COLO668 (cell line): Measurements from ENCODE around the gene FBRSL1.

Source experiments
- DNase-seq: peaks from one replicate; lab custom pipeline; 2025; ENCODE audit not compliant: unreplicated experiment; lab: John Stamatoyannopoulos, UW

Gene FBRSL1

GRCh38 chr12:132495629-132496357, 5.8 kb downstream of the FBRSL1 start:
- DNase-seq = no peak

DNA sequence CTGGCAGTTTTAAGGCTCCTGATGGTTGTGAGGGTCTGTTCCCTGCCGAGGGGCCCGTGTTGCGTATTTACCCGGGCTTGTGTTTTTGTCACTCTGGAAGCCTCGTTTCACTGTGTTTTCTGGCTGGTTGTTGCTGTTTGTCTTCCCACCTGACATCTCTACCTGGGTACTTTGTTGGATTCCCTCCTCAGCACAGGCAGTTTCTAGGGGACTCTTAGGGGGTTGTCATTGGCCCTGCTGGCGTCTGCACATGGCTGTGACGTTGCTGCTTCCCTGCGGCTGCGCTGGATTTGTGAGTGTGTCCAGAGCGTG, 6.4 kb downstream of the FBRSL1 start:
- no peak for DNase-seq

DNA sequence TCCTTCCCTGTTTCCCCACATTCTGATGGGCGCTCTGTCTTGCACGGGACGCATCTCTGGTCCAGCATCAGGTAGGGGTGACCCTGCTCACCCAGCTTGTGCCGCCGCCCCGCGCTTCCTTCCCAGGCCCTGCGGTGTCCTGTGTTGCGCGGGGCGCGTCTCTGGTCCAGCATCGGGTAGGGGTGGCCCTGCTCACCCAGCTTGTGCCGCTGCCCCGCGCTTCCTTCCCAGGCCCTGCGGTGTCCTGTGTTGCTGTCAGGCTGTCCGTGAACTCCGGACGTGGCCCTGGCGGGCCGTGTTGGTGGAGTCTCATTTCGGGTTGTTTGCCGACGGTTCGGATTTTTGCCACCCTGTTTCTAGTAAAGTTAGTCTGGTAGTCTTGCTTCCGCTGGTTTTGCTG, 6.8 kb downstream of the FBRSL1 start:
- no peak for DNase-seq

- no peak for DNase-seq
Measured at GRCh38 chr12:132497514-132498405, 7.8 kb downstream of the FBRSL1 start.

GRCh38 chr12:132498931-132499330, 9.0 kb downstream of the FBRSL1 start:
- DNase-seq = no peak

- no peak for DNase-seq
Measured at GRCh38 chr12:132500142-132500855, 10.3 kb downstream of the FBRSL1 start.

GRCh38 chr12:132500856-132501180, 10.9 kb downstream of the FBRSL1 start:
- DNase-seq = no peak

DNA sequence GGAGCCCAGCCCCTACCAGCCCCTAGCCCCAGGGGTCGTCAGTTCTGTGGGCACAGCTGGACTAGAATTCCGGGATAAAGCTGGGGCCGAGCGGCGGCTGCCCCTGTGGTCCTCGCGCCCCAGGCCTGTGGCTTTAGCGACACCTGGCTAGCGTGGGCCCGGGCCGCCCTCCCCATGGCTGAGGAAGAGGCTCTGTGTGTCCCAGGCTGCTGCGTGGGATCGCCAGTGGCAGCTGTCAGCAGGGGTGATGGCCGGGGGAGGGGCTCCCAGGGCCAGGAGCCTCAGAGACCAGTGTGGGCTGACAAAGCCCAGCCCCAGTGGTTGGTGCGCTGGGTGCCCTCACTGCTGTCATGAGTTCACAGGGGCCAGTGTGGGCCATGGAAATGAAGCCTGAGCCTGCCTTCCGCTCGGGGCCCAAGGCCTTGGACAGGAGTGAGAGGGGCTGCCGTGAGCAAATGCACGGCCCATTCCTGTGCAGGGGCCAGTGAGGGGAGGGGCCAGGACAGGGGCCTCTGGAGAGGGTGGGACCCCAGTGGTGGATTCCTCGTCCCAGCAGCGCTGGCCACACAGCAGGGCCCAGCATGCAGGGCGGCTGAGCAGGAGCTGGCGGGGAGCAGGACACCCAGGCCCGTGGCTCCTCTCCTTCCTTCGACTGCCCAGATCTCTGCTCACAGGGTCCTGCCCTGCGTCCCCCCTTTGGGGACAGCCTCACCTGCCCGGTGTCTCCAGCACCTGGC, 11.4 kb downstream of the FBRSL1 start:
- DNase-seq = no peak

DNA sequence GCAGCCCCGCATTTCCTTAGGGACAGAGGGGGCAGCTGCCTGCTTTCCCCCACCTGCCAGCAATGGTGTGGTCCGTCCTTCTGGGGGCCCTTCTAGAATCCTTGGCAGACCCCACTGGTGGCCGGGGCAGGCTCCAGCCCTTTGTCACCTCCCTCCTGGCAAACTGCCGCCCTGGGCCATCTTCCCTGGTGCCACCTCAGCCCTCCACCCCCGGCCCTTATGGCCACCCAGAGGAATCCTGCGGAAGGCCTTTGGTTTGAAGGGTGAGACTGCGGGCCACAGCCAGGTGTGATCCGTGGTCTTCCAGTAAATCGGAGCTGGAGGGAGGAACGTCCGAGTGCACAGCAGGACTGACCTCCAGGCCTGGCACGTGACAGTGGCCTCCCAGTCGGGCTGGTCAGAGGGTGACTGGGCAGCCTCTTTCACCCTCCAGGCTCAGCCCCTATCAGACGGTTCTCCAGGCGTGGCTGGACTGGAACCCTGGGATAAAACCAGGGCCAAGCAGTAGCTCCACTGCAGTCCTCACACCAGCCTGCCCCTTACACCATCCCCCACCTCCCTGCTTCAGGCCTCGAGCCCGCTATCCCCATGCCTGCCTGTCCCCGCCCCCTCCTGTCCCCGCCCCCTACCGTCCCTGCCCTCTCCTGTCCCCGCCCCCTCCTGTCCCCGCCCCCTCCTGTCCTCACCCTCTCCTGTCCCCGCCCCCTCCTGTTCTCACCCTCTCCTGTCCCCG, 12.4 kb downstream of the FBRSL1 start:
- DNase-seq = no peak

- no peak for DNase-seq
Measured at GRCh38 chr12:132502882-132503193, 12.9 kb downstream of the FBRSL1 start.

- no peak for DNase-seq
Measured at GRCh38 chr12:132503618-132504204, 13.8 kb downstream of the FBRSL1 start.

DNA sequence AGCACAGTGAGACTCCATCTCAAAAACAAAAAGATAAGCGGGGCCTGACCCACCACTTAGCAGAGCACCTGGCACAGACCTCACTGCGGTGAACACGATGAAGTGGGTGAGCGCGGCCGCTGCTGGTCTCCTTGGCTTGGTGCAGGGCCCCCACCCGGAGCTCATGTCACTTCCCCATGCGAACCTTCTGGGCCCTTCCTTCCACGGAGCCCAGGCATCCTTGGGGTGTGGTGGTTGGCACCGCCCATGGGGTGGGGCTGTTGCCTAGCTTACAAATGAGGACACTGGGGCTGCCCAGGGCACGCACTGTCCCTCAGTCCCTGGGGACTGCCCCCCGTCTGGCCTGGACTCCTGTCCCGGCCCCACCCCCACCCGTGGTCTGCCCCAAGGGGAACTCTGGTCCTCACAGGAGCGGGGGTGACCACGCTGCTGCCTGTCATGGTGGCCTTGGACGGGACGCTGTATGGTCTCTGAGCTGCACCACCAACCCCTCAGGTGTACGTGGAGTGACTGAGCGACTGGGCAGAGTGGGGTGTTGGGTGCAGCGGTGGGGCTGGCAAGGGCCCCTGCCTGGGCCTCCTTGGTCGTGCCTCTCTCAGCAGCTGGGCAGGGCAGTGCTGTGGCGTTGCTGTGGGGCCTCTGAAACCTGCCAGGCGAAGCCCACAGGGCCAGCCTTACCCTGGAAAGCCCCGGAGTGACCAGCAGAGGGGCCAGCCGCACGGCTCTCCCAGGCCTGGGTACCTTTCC, 15.3 kb downstream of the FBRSL1 start:
- no peak for DNase-seq

DNA sequence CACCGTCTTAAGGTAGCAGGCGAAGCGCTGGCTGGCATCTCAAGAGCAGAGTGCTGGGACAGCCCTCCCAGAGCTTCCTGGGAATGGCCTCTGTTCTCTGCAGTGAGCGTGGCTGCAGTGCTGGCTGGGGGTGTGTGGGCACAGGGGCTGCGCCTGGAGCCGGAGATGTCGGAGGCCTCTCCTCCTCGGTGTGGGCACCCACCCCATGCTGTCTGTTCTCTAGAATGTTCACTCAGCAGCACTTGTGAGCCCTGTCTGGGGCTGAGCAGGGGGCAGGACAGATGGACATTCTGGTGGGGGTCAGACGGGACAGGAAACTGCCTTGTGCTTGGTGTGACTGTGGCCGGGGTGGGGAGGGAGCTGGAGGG, 15.9 kb downstream of the FBRSL1 start:
- DNase-seq = no peak

GRCh38 chr12:132506328-132507160, 16.6 kb downstream of the FBRSL1 start:
- DNase-seq = no peak

DNA sequence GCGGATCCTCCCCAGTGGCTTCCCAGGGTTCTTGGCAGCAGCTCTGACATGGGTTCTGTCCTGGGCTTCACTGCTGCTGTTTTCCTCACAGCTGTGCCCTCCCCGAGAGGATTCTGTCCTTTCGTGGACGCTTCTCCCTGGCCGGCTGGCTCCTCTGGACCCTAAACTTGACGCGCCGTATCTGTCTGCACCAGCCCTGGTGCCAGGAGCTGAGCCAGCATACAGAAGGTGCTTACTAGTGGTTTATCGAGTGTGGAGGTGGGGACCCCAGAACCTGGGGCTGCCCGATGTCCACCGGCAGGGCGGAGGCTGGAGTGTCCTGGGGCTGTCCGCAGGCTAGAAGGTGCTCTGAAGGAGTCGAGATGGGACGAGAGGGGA, 17.2 kb downstream of the FBRSL1 start:
- no peak for DNase-seq

DNA sequence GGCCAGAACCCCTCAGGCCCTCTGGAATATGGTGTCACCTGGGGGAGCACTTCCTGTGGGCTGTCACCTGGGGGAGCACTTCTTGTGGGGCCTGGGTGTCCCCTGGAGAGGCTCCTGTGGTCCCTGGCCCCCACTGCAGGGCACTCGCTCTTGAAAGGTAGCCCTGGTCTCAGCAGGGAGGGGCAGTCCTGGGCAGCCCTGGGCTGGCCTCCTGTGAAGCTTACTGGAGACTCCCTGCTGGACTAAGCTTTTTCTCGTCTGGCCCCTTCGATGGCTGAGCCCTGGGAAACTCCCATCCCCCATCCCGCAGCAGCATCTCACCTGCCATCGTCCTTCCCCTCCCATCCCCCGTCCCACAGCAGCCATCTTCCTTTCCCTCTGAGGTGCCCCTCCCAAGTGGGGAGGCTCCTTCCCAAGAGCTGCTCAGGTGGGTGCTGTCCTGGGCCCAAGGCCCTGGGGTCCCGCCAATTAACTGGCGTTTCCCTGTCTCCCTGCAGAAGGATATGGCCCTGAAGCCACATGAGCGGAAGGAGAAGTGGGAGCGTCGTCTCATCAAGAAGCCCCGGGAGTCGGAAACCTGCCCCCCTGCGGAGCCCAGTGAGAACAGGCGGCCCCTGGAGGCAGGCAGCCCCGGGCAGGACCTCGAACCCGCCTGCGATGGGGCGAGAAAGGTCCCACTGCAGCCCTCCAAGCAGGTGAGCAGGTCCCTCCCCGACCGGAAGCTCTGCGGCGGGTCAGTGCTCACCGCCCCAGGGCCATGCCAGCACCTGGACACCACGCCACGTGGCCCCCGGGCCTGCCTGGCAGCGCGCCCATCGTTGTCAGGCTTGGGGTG, 17.9 kb downstream of the FBRSL1 start:
- no peak for DNase-seq

- DNase-seq = no peak
Measured at GRCh38 chr12:132508491-132508740, 18.5 kb downstream of the FBRSL1 start.
